Endothelial cell of umbilical vein (primary cell): ENCODE results near the gene IL12B. TPM values are rescaled to one million over a fixed set of nuclear protein-coding genes. Genes with fewer than 3 reads are reported as not detected.

Experiments
- BruUV-seq: library from RNA; stranded (reverse); fragments of 400-500 nt; replicated peaks from 2 replicates; lab custom pipeline; 2021; lab: Mats Ljungman, UMichigan
- CTCF ChIA-PET: fragments of 300-600, 350-600 bp; sonication (Branson Sonifier 250); formaldehyde crosslinking; loops from one replicate; lab custom pipeline; 2021; ENCODE audit warnings: antibody characterized with exemption, inconsistent platforms; lab: Charles Lee
- POLR2A ChIA-PET: fragments of 300-600, 350-600 bp; sonication (Branson Sonifier 250); formaldehyde crosslinking; loops from one replicate; lab custom pipeline; 2021; ENCODE audit warnings: antibody characterized with exemption, inconsistent platforms; lab: Charles Lee
- DNase-seq: peaks from one replicate; pipeline ENCODE4 v3.0.0-alpha.2; 2011; ENCODE audit warnings: low read depth, low spot score
- FAIRE-seq: peaks from 2 replicates; lab custom pipeline; 2011; peaks lifted over from hg19 to GRCh38; lab: Jason Lieb, UNC
- H2AFZ ChIP-seq: 2 replicates; pipeline ENCODE4 v1.6.0; 2012; ENCODE audit warnings: low read depth, low read length, control low read depth, inconsistent platforms
- H3K27ac ChIP-seq: 2 replicates; pipeline ENCODE4 v1.5.1; 2011; ENCODE audit warnings: low read depth, mild to moderate bottlenecking, control low read depth, low read length, moderate library complexity; ENCODE audit not compliant: insufficient read depth
- H3K27me3 ChIP-seq, 2 experiments: 2 replicates each; pipeline versions ENCODE4 v1.6.0 to v1.6.1; 2011; ENCODE audit warnings: low read length in 2 of 2, mixed read lengths in 1 of 2; ENCODE audit not compliant: control insufficient read depth in 2 of 2, insufficient read depth in 2 of 2
- H3K36me3 ChIP-seq, 2 experiments: 2 replicates in 1 of 2; 3 replicates in 1 of 2; pipeline ENCODE4 v1.5.1; 2011; ENCODE audit warnings: low read length in 2 of 2, mild to moderate bottlenecking in 1 of 2, moderate library complexity in 1 of 2; ENCODE audit not compliant: control insufficient read depth in 2 of 2, insufficient read depth in 2 of 2; ENCODE audit errors: extremely low read depth in 1 of 2
- H3K4me1 ChIP-seq: 3 replicates; pipeline ENCODE4 v1.5.1; 2011; ENCODE audit warnings: mild to moderate bottlenecking, low read length; ENCODE audit not compliant: control insufficient read depth, insufficient read depth; ENCODE audit errors: extremely low read depth
- H3K4me2 ChIP-seq: 2 replicates; pipeline ENCODE4 v1.6.1; 2011; ENCODE audit warnings: low read length, control low read depth, mixed read lengths; ENCODE audit not compliant: insufficient read depth
- H3K4me3 ChIP-seq, 3 experiments: fragments of 200-600 bp in 1 of 3; sonication (generic), shearing (Covaris generic) in 1 of 3; replicated peaks in 1 of 3; 2 replicates each; pipeline ENCODE4 v1.5.1; 2011 to 2016; ENCODE audit warnings: control low read depth in 3 of 3, low read length in 3 of 3, mild to moderate bottlenecking in 2 of 3, inconsistent platforms in 1 of 3, low read depth in 1 of 3, moderate library complexity in 1 of 3; ENCODE audit not compliant: insufficient read depth in 1 of 3
- H3K79me2 ChIP-seq: 2 replicates; pipeline ENCODE4 v1.6.0; 2012; ENCODE audit warnings: low read length, inconsistent platforms; ENCODE audit not compliant: control insufficient read depth, insufficient read depth
- H3K9ac ChIP-seq: replicated peaks from 2 replicates; pipeline ENCODE3; 2011; ENCODE audit warnings: low read length, control low read depth; ENCODE audit not compliant: insufficient read depth; ENCODE audit errors: extremely low read depth
- H3K9me1 ChIP-seq: replicated peaks from 3 replicates; pipeline ENCODE4 v1.6.0; 2011; ENCODE audit warnings: mild to moderate bottlenecking, low read length; ENCODE audit not compliant: control insufficient read depth, insufficient read depth; ENCODE audit errors: extremely low read depth
- H3K9me3 ChIP-seq: replicated peaks from 2 replicates; pipeline ENCODE4 v1.5.1; 2012; ENCODE audit warnings: low read length, inconsistent platforms; ENCODE audit not compliant: control insufficient read depth, insufficient read depth
- H4K20me1 ChIP-seq: replicated peaks from 2 replicates; pipeline ENCODE3; 2011; ENCODE audit warnings: mild to moderate bottlenecking, low read length; ENCODE audit not compliant: control insufficient read depth, insufficient read depth; ENCODE audit errors: extremely low read depth
- EZH2 ChIP-seq: IDR thresholded peaks from 2 replicates; pipeline ENCODE4 v1.6.1; 2012; ENCODE audit warnings: borderline replicate concordance, low read depth, mild to moderate bottlenecking, moderate library complexity, low read length, inconsistent platforms; ENCODE audit not compliant: severe bottlenecking
- FOS ChIP-seq: IDR thresholded peaks from 2 replicates; pipeline ENCODE4 v1.6.1; 2011; ENCODE audit warnings: mild to moderate bottlenecking, low read length, moderate library complexity, borderline replicate concordance; ENCODE audit not compliant: insufficient read depth
- GATA2 ChIP-seq: IDR thresholded peaks from 2 replicates; pipeline ENCODE4 v1.7.0; 2011; ENCODE audit warnings: low read depth, mild to moderate bottlenecking, moderate library complexity, mixed read lengths, low read length; ENCODE audit not compliant: insufficient read length, insufficient read depth
- JUN ChIP-seq: IDR thresholded peaks from 2 replicates; pipeline ENCODE4 v1.6.1; 2011; ENCODE audit warnings: borderline replicate concordance, low read depth; ENCODE audit not compliant: insufficient read length, insufficient read depth
- MYC ChIP-seq: IDR thresholded peaks from one replicate; pipeline ENCODE4 v1.6.1; 2011; ENCODE audit warnings: mild to moderate bottlenecking, low read depth, low read length
- POLR2A ChIP-seq: IDR thresholded peaks from 2 replicates; pipeline ENCODE4 v1.6.1; 2012; ENCODE audit warnings: low read depth, mild to moderate bottlenecking, control low read depth, low read length
- dilution Hi-C: fragments of 300-500 bp; cut with MboI; formaldehyde crosslinking; loops from one replicate; pipeline ENCODE4 v1.15.0; 2019; ENCODE audit warnings: low sequenced_read_pairs; ENCODE audit not compliant: extremely low pct_ligation_motif_present
- intact Hi-C: fragments of 100-400 bp; cut with micrococcal nuclease; formaldehyde crosslinking; loops from one replicate; pipeline ENCODE4 v1.10.0; 2022
- polyA plus RNA-seq, 4 experiments: library from polyadenylated mRNA; depleted of rRNA in 3 of 4; stranded (reverse) in 3 of 4; unstranded in 1 of 4; fragments of >200 nt; gene quantifications; 2 replicates each; pipeline versions ENCODE4 v1.2.1 to v1.2.3, GENCODE V29; 2011 to 2012; ENCODE audit warnings: missing spikeins in 1 of 4
- total RNA-seq: library from RNA; stranded (reverse); gene quantifications from 2 replicates; pipeline ENCODE4 v1.2.3, GENCODE V29; 2021
- TF ChIP-seq, protein P1 (sequence below), 2 donors: IDR thresholded peaks; 1 replicate in 1 of 2; 2 replicates in 1 of 2; pipeline ENCODE4 v1.5.1; 2011; ENCODE audit warnings: low read length in 2 of 2, mild to moderate bottlenecking in 2 of 2, moderate library complexity in 2 of 2, control low read depth in 1 of 2, inconsistent platforms in 1 of 2, low read depth in 1 of 2; ENCODE audit not compliant: insufficient read depth in 1 of 2; ENCODE audit errors: extremely low read depth in 1 of 2

The IL12B gene
- total and polyA plus RNA-seq, 2 donors (not counting 3 experiments of a cell fraction or from before 2014, with no cell fraction given): not detected

- intact Hi-C loops (no loop called here), dilution Hi-C loops (no loop called here)
- no peaks in the 10 kb centered on the region for H4K20me1 ChIP-seq
- H3K36me3 ChIP-seq: no peaks in the 10 kb centered on the region
- no peak overlapping the region for H3K27ac ChIP-seq
- H3K4me1 ChIP-seq: no peaks in the 10 kb centered on the region
- no peaks in the 10 kb centered on the region for H3K9me1 ChIP-seq
- POLR2A ChIA-PET: no interaction called here
- no peak for FAIRE-seq
- no peak overlapping the region for H3K4me3 ChIP-seq
- no peaks in the 10 kb centered on the region for H3K9me3 ChIP-seq
- no peak overlapping the region for H3K4me2 ChIP-seq
- H2AFZ ChIP-seq: no peak overlapping the region
- CTCF ChIA-PET: no interaction called here
- no peak for TF ChIP-seq POLR2A
- TF ChIP-seq, protein P1, sequence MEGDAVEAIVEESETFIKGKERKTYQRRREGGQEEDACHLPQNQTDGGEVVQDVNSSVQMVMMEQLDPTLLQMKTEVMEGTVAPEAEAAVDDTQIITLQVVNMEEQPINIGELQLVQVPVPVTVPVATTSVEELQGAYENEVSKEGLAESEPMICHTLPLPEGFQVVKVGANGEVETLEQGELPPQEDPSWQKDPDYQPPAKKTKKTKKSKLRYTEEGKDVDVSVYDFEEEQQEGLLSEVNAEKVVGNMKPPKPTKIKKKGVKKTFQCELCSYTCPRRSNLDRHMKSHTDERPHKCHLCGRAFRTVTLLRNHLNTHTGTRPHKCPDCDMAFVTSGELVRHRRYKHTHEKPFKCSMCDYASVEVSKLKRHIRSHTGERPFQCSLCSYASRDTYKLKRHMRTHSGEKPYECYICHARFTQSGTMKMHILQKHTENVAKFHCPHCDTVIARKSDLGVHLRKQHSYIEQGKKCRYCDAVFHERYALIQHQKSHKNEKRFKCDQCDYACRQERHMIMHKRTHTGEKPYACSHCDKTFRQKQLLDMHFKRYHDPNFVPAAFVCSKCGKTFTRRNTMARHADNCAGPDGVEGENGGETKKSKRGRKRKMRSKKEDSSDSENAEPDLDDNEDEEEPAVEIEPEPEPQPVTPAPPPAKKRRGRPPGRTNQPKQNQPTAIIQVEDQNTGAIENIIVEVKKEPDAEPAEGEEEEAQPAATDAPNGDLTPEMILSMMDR (IDR thresholded peaks at IDR 0.05; ENCODE audit: extremely low read depth in 1 of 2, insufficient read depth in 1 of 2, low read depth in 1 of 2, low read length in 2 of 2): no peak
- no peak for TF ChIP-seq EZH2
- TF ChIP-seq GATA2: no peak
- no peak for TF ChIP-seq FOS
- TF ChIP-seq JUN: no peak
- no peak for TF ChIP-seq MYC
- BruUV-seq: no TSS peak
- H3K27me3 ChIP-seq: no peaks in the 10 kb centered on the region
- H3K9ac ChIP-seq: no peak overlapping the region
- H3K79me2 ChIP-seq: no peaks in the 10 kb centered on the region
- DNase-seq: no peak
These were observed 15.0 kb upstream of the IL12B start for GRCh38 chr5:159345336-159345735.
